Loucy (cell line): ENCODE measurements around the gene PAFAH1B2.
"Not testable (repeated sequence)": the region's sequence is repeated elsewhere in the genome, so short reads cannot be mapped to it uniquely, and the experiment has no call there.

Source experiments
- EZH2phosphoT487 ChIP-seq: fragments of 200-600 bp; IDR thresholded peaks from 2 replicates; pipeline ENCODE4 v1.6.1; 2018; ENCODE audit warnings: antibody characterized with exemption, mild to moderate bottlenecking, moderate library complexity, borderline replicate concordance
- TF ChIP-seq, protein P1 (sequence below): fragments of 200-600 bp; sonication (generic); conservative IDR thresholded peaks from 2 replicates; pipeline ENCODE4 v1.5.1; 2014; ENCODE audit warnings: mild to moderate bottlenecking, antibody characterized with exemption, low read length

DNA sequence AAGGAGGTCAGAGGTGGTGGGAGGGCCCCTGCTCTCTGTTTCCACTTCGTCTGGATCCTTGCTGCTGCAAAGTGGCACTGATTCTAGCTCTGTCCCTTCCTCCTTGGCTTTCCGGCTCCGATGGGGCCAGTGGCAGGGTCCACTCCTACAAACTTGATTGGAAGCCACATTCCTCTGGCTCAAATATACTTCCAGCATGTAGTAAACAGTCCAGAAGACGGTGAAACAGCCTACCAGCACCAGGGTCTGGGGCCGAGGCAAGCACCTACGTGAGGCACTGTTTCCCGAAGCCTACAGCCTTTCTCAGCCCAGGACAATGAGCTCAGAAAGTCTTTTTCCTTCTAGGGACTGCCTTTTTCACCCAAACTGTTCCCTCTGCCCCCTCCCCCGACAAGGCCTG is 62.0 kb downstream of the PAFAH1B2 start:
- TF ChIP-seq, protein P1, sequence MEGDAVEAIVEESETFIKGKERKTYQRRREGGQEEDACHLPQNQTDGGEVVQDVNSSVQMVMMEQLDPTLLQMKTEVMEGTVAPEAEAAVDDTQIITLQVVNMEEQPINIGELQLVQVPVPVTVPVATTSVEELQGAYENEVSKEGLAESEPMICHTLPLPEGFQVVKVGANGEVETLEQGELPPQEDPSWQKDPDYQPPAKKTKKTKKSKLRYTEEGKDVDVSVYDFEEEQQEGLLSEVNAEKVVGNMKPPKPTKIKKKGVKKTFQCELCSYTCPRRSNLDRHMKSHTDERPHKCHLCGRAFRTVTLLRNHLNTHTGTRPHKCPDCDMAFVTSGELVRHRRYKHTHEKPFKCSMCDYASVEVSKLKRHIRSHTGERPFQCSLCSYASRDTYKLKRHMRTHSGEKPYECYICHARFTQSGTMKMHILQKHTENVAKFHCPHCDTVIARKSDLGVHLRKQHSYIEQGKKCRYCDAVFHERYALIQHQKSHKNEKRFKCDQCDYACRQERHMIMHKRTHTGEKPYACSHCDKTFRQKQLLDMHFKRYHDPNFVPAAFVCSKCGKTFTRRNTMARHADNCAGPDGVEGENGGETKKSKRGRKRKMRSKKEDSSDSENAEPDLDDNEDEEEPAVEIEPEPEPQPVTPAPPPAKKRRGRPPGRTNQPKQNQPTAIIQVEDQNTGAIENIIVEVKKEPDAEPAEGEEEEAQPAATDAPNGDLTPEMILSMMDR, result not testable (repeated sequence)
- not testable (repeated sequence) for TF ChIP-seq EZH2phosphoT487
